Mesodermal cell (in vitro differentiated cells): Measurements from ENCODE around the gene PNMA6E.
"Not testable (repeated sequence)": the region's sequence is repeated elsewhere in the genome, so short reads cannot be mapped to it uniquely, and the experiment has no call there.

Source experiments
- H3K27ac ChIP-seq: 2 replicates; pipeline ENCODE4 v1.7.0; 2013; ENCODE audit warnings: mild to moderate bottlenecking, low read depth, low read length, moderate library complexity; ENCODE audit not compliant: severe bottlenecking
- H3K36me3 ChIP-seq: 2 replicates; pipeline ENCODE4 v1.7.1; 2013; ENCODE audit warnings: mild to moderate bottlenecking, low read length, moderate library complexity; ENCODE audit not compliant: control insufficient read depth, insufficient read depth
- H3K4me1 ChIP-seq: one replicate; pipeline ENCODE4 v1.7.1; 2013; ENCODE audit warnings: mild to moderate bottlenecking, low read length; ENCODE audit not compliant: insufficient read depth, control insufficient read depth, poor library complexity, severe bottlenecking
- H3K4me3 ChIP-seq: 2 replicates; pipeline ENCODE4 v1.7.0; 2013; ENCODE audit warnings: low read length, control low read depth, mild to moderate bottlenecking; ENCODE audit not compliant: insufficient read depth, poor library complexity, severe bottlenecking; ENCODE audit errors: extremely low read depth
- H3K9me3 ChIP-seq: 2 replicates; pipeline ENCODE4 v1.7.1; 2013; ENCODE audit warnings: mild to moderate bottlenecking, low read length, moderate library complexity; ENCODE audit not compliant: control insufficient read depth
- WGBS, 2 experiments: methylation state at CpG; one replicate each; pipeline ENCODE4 v1.1.5; 2013; ENCODE audit warnings: missing lambda C conversion rate in 2 of 2; ENCODE audit not compliant: insufficient coverage in 2 of 2; 5-methylcytosine and 5-hydroxymethylcytosine counted together

Gene PNMA6E

DNA sequence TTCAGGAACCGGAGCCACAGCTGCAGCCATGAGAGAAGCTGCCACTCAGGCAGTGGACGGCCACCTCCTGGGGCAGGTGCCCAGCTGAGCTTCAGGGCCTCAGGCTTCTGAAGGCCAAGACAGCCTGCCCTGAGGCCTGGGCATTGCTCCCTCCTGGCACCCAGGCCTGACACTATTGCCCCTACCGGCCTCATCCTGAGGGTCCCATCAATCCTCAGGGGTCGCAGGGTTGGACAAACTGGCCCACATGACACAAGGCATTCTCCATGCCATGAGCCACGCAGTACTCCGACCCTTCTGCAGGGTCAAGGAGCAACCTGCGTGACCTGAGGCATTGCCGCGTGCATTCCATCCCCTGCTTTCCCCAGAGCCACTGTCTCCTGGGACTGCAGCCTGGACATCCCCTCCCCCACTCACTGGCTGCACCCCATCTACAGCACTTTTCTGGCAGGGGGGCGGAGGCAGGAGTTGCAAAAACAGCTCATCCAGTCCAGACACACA, 7.1 kb upstream of the PNMA6E start:
- no peak overlapping the region for H3K27ac ChIP-seq
- no peaks in the 10 kb centered on the region for H3K4me1 ChIP-seq
- no peaks in the 10 kb centered on the region for H3K9me3 ChIP-seq
- H3K4me3 ChIP-seq, result no peak overlapping the region
- WGBS, 2 experiments, result 81 to 94% methylated on average over 5 to 8 of the region's 10 CpGs
- no peaks in the 10 kb centered on the region for H3K36me3 ChIP-seq

- WGBS, 2 experiments, result 86% methylated on average over 1 of the region's 3 CpGs; no CpG with 5 or more reads in 1 of the 2 experiments
- Histone ChIP-seq H3K9me3 (no peaks in the 10 kb centered on the region), H3K4me3 (no peak overlapping the region), H3K36me3 (no peaks in the 10 kb centered on the region), H3K4me1 (no peaks in the 10 kb centered on the region), H3K27ac (no peak overlapping the region)
Observed at GRCh38 chrX:153407736-153408135, 6.6 kb upstream of the PNMA6E start.

- Histone ChIP-seq H3K4me1 (no peaks in the 10 kb centered on the region), H3K36me3 (no peaks in the 10 kb centered on the region), H3K9me3 (no peaks in the 10 kb centered on the region), H3K27ac (no peak overlapping the region), H3K4me3 (no peak overlapping the region)
- WGBS, 2 experiments, result 87 to 100% methylated on average over 3 to 6 of the region's 7 CpGs
Observed at GRCh38 chrX:153406903-153407302, 5.8 kb upstream of the PNMA6E start.

- H3K9me3 ChIP-seq, result no peaks in the 10 kb centered on the region
- no peaks in the 10 kb centered on the region for H3K36me3 ChIP-seq
- no peak overlapping the region for H3K27ac ChIP-seq
- H3K4me1 ChIP-seq, result no peaks in the 10 kb centered on the region
- 93 to 100% methylated on average over 4 to 6 of the region's 9 CpGs for WGBS, 2 experiments
- H3K4me3 ChIP-seq, result no peak overlapping the region
Observed at GRCh38 chrX:153406011-153406410, 4.9 kb upstream of the PNMA6E start.

GRCh38 chrX:153405426-153405825, 4.3 kb upstream of the PNMA6E start:
- Histone ChIP-seq H3K36me3 (no peaks in the 10 kb centered on the region), H3K9me3 (no peaks in the 10 kb centered on the region), H3K4me3 (no peak overlapping the region), H3K27ac (no peak overlapping the region), H3K4me1 (no peaks in the 10 kb centered on the region)
- no CpG with 5 or more reads among the region's 5 CpGs for WGBS, 2 experiments

- H3K27ac ChIP-seq, H3K9me3 ChIP-seq, H3K4me1 ChIP-seq, H3K36me3 ChIP-seq, H3K4me3 ChIP-seq: not testable (repeated sequence)
- WGBS, 2 experiments, result 84 to 100% methylated on average over 2 to 3 of the region's 5 CpGs
Observed at GRCh38 chrX:153404333-153404732, 3.2 kb upstream of the PNMA6E start.

DNA sequence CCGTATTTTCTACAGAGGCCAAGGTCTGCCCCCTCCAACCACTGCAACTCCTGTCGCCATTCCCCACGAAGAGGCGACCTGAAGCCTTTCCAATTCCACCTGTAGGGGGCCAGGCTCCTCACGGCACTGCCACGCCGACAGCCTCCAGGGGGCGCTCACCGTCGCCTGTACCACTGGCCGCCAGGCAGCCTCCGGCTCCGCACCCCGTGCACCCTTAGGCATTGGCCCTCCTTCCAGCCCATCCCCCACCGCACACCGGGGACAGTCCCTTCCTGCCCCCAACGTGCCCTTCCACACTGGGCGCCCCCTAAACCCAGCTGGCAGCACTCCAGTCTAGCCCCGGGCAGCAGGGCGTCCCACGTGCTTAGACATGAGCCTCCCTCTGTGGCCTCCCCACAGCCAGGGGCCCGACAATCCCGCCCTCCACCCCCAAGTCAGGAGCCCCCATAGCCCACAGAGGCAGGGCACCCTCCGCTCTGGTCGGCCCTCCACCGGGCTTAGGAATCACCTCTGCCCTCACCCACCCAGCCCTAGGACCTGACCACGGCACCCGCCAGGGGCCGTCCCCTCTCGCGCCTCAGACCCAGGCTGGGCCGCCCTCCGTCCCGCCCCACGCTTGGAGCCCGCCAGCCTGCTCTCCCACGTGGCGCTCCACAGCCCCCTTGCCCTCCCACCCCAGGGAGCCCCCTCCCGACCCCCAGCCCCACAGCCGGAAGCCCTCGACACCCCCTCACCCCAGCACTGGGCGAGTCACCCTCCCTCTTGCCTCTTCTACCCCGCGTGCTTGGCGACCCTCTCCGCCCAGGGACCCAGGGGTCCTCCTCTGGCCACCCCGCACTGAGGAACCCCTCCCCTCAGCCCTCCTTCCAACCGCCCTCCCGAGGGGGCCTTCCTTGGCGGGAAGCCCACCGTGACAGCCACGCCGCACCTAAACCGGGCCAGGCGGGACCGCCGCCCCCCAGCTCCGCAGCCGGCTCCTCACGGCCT, 711 bp downstream of the PNMA6E start:
- Histone ChIP-seq H3K9me3 (no peaks in the 10 kb centered on the region), H3K36me3 (no peaks in the 10 kb centered on the region), H3K4me1 (no peaks in the 10 kb centered on the region), H3K27ac (no peak overlapping the region), H3K4me3 (no peak overlapping the region)
- 7 to 72% methylated on average over 5 to 15 of the region's 60 CpGs for WGBS, 2 experiments

GRCh38 chrX:153398275-153398960, 2.7 kb downstream of the PNMA6E start:
- Histone ChIP-seq H3K36me3 (no peaks in the 10 kb centered on the region), H3K4me1 (no peaks in the 10 kb centered on the region), H3K9me3 (no peaks in the 10 kb centered on the region), H3K4me3 (no peak overlapping the region), H3K27ac (no peak overlapping the region)
- 77 to 87% methylated on average over 5 to 6 of the region's 17 CpGs for WGBS, 2 experiments

DNA sequence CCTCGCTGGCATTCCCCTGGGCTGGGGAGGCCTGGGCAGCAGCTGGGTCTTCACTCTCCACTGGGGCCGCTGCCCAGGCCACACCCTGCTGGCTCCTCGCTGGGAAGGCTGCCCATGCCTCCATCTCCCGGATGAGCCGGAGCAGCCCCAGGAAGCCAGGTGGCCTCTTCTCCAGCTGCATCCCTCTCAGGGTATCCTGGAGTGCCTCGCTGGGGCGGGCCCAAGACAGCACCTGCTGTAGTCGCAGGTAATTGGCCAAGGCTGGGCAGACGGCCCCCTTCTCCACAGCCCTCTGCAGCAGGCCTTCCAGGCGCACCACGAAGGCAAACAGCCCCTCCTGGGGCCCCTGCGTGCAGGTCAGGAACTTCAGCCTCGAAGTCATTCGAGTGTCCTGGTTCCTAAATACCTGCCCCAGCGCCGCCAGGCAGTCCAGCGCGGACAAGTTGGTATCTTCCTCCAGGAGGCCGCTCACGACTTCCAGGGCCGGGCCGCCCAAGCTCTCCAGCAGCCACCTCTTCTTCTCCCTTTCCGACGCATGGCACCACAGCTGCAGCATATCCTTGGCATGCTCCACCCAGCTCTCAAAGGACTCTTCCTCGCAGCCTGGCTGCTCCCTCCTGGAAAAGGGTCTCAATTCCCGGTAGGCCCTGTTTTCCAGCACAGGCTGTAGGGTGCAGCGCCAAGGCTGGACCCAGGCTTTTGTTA, 3.7 kb downstream of the PNMA6E start:
- WGBS, 2 experiments, result 89 to 92% methylated on average over 17 to 18 of the region's 27 CpGs
- H3K4me1 ChIP-seq, result no peaks in the 10 kb centered on the region
- no peaks in the 10 kb centered on the region for H3K36me3 ChIP-seq
- no peak overlapping the region for H3K4me3 ChIP-seq
- no peaks in the 10 kb centered on the region for H3K9me3 ChIP-seq
- no peak overlapping the region for H3K27ac ChIP-seq

DNA sequence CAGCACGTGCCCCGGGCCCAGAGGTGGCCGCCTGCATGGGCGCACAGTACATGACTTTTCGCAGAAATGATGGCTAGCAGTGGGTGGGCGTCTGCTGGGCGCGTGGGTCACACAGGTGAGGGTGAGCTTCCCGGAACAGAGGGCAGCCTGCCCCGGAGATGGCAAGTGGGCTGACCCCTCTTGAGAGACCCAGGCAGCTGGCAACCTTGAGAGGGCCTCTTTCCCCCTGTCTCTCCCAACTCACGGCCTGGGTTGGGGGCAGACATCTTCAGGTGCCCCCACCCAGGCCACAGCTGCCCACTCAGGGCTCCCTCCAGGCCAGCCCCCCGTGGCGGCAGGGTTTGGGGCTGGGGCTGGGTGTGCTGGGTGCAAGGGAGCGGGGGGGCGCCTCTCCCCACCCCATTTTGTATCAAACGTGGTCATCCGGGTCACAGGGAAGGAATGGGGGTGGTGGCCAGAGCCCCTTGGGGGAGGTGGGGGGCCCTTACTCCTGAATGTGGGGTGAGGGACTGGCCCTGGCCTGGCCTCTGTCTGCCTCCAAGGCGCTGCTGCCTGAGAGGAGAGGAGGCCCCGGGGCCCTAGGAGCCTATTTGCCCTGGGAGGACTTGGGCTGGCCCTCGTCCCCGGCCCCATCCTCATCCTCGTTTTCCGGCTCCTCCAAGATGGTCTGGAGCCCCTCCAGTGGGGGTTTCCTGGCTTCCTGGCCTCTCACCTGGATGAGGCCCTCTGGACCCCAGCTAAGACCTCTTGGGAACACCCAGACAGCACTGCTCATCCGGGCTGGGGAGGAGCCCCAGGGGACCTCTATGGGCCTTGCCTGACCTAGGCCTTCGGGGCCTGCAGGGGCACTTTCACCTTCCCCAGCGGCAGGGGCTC, 4.6 kb downstream of the PNMA6E start:
- H3K4me1 ChIP-seq, result no peaks in the 10 kb centered on the region
- no peaks in the 10 kb centered on the region for H3K36me3 ChIP-seq
- no peak overlapping the region for H3K4me3 ChIP-seq
- 92 to 93% methylated on average over 14 to 15 of the region's 26 CpGs for WGBS, 2 experiments
- no peaks in the 10 kb centered on the region for H3K9me3 ChIP-seq
- H3K27ac ChIP-seq, result no peak overlapping the region
